B cell (primary cell): Measurements from ENCODE around the gene ADAMTS2. TPM values are rescaled to one million over a fixed set of nuclear protein-coding genes. Genes with fewer than 3 reads are reported as not detected.

Source experiments
- ATAC-seq: fragments of 200-7000 bp; cut with Tn5 transposase; one replicate; pipeline ENCODE4 v1.10.0; 2021; ENCODE audit warnings: low read depth, mild to moderate bottlenecking, moderate number of reproducible peaks, moderate library complexity
- CTCF ChIA-PET: fragments of 350-600 bp; sonication (Branson Sonifier 250); formaldehyde crosslinking; loops from one replicate; lab custom pipeline; 2021; ENCODE audit warnings: antibody characterized with exemption, inconsistent platforms; lab: Charles Lee
- POLR2A ChIA-PET: fragments of 350-600 bp; sonication (Branson Sonifier 250); formaldehyde crosslinking; loops from one replicate; lab custom pipeline; 2021; ENCODE audit warnings: antibody characterized with exemption; lab: Charles Lee
- DNase-seq: peaks from one replicate; pipeline ENCODE4 v3.0.0; 2013
- H2AFZ ChIP-seq: 2 replicates; pipeline ENCODE4 v1.6.1; 2012; ENCODE audit warnings: mild to moderate bottlenecking, low read depth, low read length; ENCODE audit not compliant: insufficient read depth, poor library complexity, severe bottlenecking
- H3K27ac ChIP-seq, 2 donors: 1 replicate in 1 of 2; 2 replicates in 1 of 2; pipeline ENCODE4 v1.5.1; 2012 to 2013; ENCODE audit warnings: low read length in 2 of 2, mild to moderate bottlenecking in 2 of 2, moderate library complexity in 1 of 2
- H3K27me3 ChIP-seq, 4 experiments: fragments of 200-600 bp in 1 of 4; sonication (generic) in 1 of 4; replicated peaks in 1 of 4; 1 replicate in 2 of 4; 2 replicates in 2 of 4; pipeline versions ENCODE4 v1.6.1 to v1.7.0; 2013 to 2016; ENCODE audit warnings: low read length in 3 of 4, mild to moderate bottlenecking in 2 of 4, mixed read lengths in 1 of 4, moderate library complexity in 1 of 4; ENCODE audit not compliant: insufficient read depth in 4 of 4, control insufficient read depth in 3 of 4; ENCODE audit errors: control extremely low read depth in 1 of 4
- H3K36me3 ChIP-seq, 2 experiments: replicated peaks in 1 of 2; 1 replicate in 1 of 2; 2 replicates in 1 of 2; pipeline versions ENCODE4 v1.6.1 to v1.7.1; 2013; ENCODE audit warnings: low read length in 1 of 2; ENCODE audit not compliant: insufficient read depth in 2 of 2, control insufficient read depth in 1 of 2; ENCODE audit errors: control extremely low read depth in 1 of 2, extremely low read depth in 1 of 2
- H3K4me1 ChIP-seq, 2 donors: fragments of 200-600 bp in 1 of 2; sonication (generic) in 1 of 2; 1 replicate in 1 of 2; 2 replicates in 1 of 2; pipeline versions ENCODE4 v1.5.1 to v1.6.1; 2013 to 2017; ENCODE audit warnings: low read length in 2 of 2; ENCODE audit not compliant: control insufficient read depth in 2 of 2, insufficient read depth in 2 of 2
- H3K4me2 ChIP-seq: replicated peaks from 2 replicates; pipeline ENCODE3; 2012; ENCODE audit warnings: mild to moderate bottlenecking, low read depth, low read length; ENCODE audit not compliant: poor library complexity, severe bottlenecking
- H3K4me3 ChIP-seq, 5 experiments: fragments of 200-600 bp in 1 of 5; sonication (generic) in 1 of 5; 1 replicate in 3 of 5; 2 replicates in 2 of 5; pipeline versions ENCODE4 v1.5.1 to v1.7.0; 2011 to 2016; ENCODE audit warnings: low read length in 4 of 5, mild to moderate bottlenecking in 4 of 5, low read depth in 2 of 5, control low read depth in 1 of 5, moderate library complexity in 1 of 5; ENCODE audit not compliant: insufficient read depth in 1 of 5; ENCODE audit errors: control extremely low read depth in 1 of 5, extremely low read depth in 1 of 5
- H3K79me2 ChIP-seq: fragments of 200-600 bp; sonication (generic); one replicate; pipeline ENCODE4 v1.6.0; 2016; ENCODE audit warnings: low read length; ENCODE audit not compliant: control insufficient read depth, insufficient read depth
- H3K9ac ChIP-seq: fragments of 200-600 bp; sonication (generic); 2 replicates; pipeline ENCODE4 v1.6.1; 2017; ENCODE audit warnings: mild to moderate bottlenecking, low read length, moderate library complexity
- H3K9me3 ChIP-seq, 3 donors: one replicate each; pipeline versions ENCODE4 v1.6.1 to v1.7.1; 2013; ENCODE audit warnings: low read length in 2 of 3; ENCODE audit not compliant: control insufficient read depth in 2 of 3, insufficient read depth in 1 of 3; ENCODE audit errors: control extremely low read depth in 1 of 3
- H4K20me1 ChIP-seq: 2 replicates; pipeline ENCODE4 v1.6.0; 2012; ENCODE audit warnings: mild to moderate bottlenecking, low read length; ENCODE audit not compliant: insufficient read depth, control insufficient read depth, poor library complexity, severe bottlenecking
- H3K27ac Mint-ChIP-seq: one replicate; pipeline ENCODE4 v1.8.0; 2021; ENCODE audit warnings: mixed read lengths
- H3K27me3 Mint-ChIP-seq: one replicate; pipeline ENCODE4 v1.8.0; 2021; ENCODE audit warnings: mixed read lengths
- H3K4me1 Mint-ChIP-seq: one replicate; pipeline ENCODE4 v1.8.0; 2021; ENCODE audit warnings: mixed read lengths
- H3K4me3 Mint-ChIP-seq: one replicate; pipeline ENCODE4 v1.8.0; 2021; ENCODE audit warnings: mixed read lengths
- H3K9me3 Mint-ChIP-seq: one replicate; pipeline ENCODE4 v1.8.0; 2022; ENCODE audit warnings: mixed read lengths; ENCODE audit not compliant: insufficient read depth
- CTCF ChIP-seq: fragments of 200-600 bp; IDR thresholded peaks from one replicate; pipeline ENCODE4 v1.8.0; 2022; ENCODE audit warnings: antibody characterized with exemption, mild to moderate bottlenecking
- EZH2 ChIP-seq: IDR thresholded peaks from 2 replicates; pipeline ENCODE4 v1.6.1; 2012; ENCODE audit warnings: borderline replicate concordance, low read depth, mild to moderate bottlenecking, moderate library complexity, low read length; ENCODE audit not compliant: insufficient read depth, poor library complexity, severe bottlenecking
- WGBS: methylation state at CpG from one replicate; pipeline ENCODE4 v1.1.5; 2013; ENCODE audit warnings: missing lambda C conversion rate; ENCODE audit not compliant: insufficient coverage; 5-methylcytosine and 5-hydroxymethylcytosine counted together
- intact Hi-C: fragments of 100-400 bp; cut with micrococcal nuclease; formaldehyde crosslinking; loops from one replicate; pipeline ENCODE4 v1.10.0; 2022
- polyA plus RNA-seq: library from polyadenylated mRNA; depleted of rRNA; stranded (reverse); fragments of >200 nt; gene quantifications from 2 replicates; pipeline ENCODE4 v1.2.3, GENCODE V29; 2012
- total RNA-seq, 2 donors: library from RNA; stranded (reverse); fragments of 120-200 nt in 1 of 2; gene quantifications; 1 replicate in 1 of 2; 2 replicates in 1 of 2; pipeline versions ENCODE4 v1.2.3 to v1.2.4, GENCODE V29; 2013 to 2022

Gene ADAMTS2
- total and polyA plus RNA-seq, 2 donors (not counting 1 experiment from before 2014, with no cell fraction given): not detected

- WGBS: 95% methylated on average over 8 of the region's 8 CpGs
- Histone ChIP-seq H3K36me3 (no peaks in the 10 kb centered on the region), H3K79me2 (no peaks in the 10 kb centered on the region), H3K4me3 (no peak overlapping the region), H4K20me1 (no peaks in the 10 kb centered on the region), H3K9ac (no peak overlapping the region), H3K4me2 (no peak overlapping the region), H3K27me3 (peaks cover 0 to 9% (median 0%) of the 10 kb centered on the region in 4 experiments), H3K27ac (no peak overlapping the region), H2AFZ (no peak overlapping the region), H3K4me1 (no peaks in the 10 kb centered on the region), H3K9me3 (peaks cover 0 to 10% (median 0%) of the 10 kb centered on the region in 3 donors)
- CTCF ChIA-PET: no interaction called here
- no peak for TF ChIP-seq EZH2
- no peak for TF ChIP-seq CTCF
- no peak overlapping the region for H3K27ac Mint-ChIP-seq
- ATAC-seq (no peak), DNase-seq (no peak)
- H3K4me1 Mint-ChIP-seq: no peaks in the 10 kb centered on the region
- H3K4me3 Mint-ChIP-seq: no peak overlapping the region
- H3K9me3 Mint-ChIP-seq: peaks cover 2% of the 10 kb centered on the region
- POLR2A ChIA-PET: no interaction called here
- intact Hi-C loops: no loop called here
- peaks cover 6% of the 10 kb centered on the region for H3K27me3 Mint-ChIP-seq
Observed at GRCh38 chr5:179382486-179382885, 37.2 kb upstream of the ADAMTS2 start.

- peaks cover 3% of the 10 kb centered on the region for H3K27me3 Mint-ChIP-seq
Observed at GRCh38 chr5:179381691-179382090, 36.4 kb upstream of the ADAMTS2 start.

More at GRCh38 chr5:179381691-179382090, 36.4 kb upstream of the ADAMTS2 start:
- Histone ChIP-seq H3K27me3 (peaks cover 0 to under 1% (median 0%) of the 10 kb centered on the region in 4 experiments), H3K9me3 (peaks cover 0 to 3% (median 0%) of the 10 kb centered on the region in 3 donors), H3K4me2 (no peak overlapping the region), H2AFZ (no peak overlapping the region), H3K79me2 (no peaks in the 10 kb centered on the region), H3K9ac (no peak overlapping the region), H3K36me3 (no peaks in the 10 kb centered on the region), H3K27ac (no peak overlapping the region), H3K4me1 (no peaks in the 10 kb centered on the region), H4K20me1 (no peaks in the 10 kb centered on the region), H3K4me3 (no peak overlapping the region)
- intact Hi-C loops: no loop called here
- CTCF ChIA-PET: no interaction called here
- 79% methylated on average over 18 of the region's 18 CpGs for WGBS
- TF ChIP-seq CTCF: no peak
- TF ChIP-seq EZH2: no peak
- DNase-seq: no peak
- no peak overlapping the region for H3K27ac Mint-ChIP-seq
- POLR2A ChIA-PET: no interaction called here
- H3K9me3 Mint-ChIP-seq: peaks cover 2% of the 10 kb centered on the region
- H3K4me1 Mint-ChIP-seq: no peaks in the 10 kb centered on the region
- no peak for ATAC-seq
- H3K4me3 Mint-ChIP-seq: no peak overlapping the region
